ENCODE data around the gene SMARCC2.

The SMARCC2 gene

GRCh38 chr12:56146492-56147460 is 42.5 kb downstream of the SMARCC2 start:
- DNase-seq: no peak

GRCh38 chr12:56145217-56145616 is 44.1 kb downstream of the SMARCC2 start:
- no peak for DNase-seq

- no peak for DNase-seq
Measured at GRCh38 chr12:56143870-56144269, 45.4 kb downstream of the SMARCC2 start.

- DNase-seq: peak; percentile 28
Measured at GRCh38 chr12:56143217-56143616, 46.1 kb downstream of the SMARCC2 start.

GRCh38 chr12:56141946-56142784 is 47.1 kb downstream of the SMARCC2 start:
- no peak for DNase-seq

GRCh38 chr12:56137853-56138571 is 51.3 kb downstream of the SMARCC2 start:
- DNase-seq: no peak

GRCh38 chr12:56134897-56135296 is 54.4 kb downstream of the SMARCC2 start:
- DNase-seq: no peak

- DNase-seq: no peak
Measured at GRCh38 chr12:56130876-56131275, 58.4 kb downstream of the SMARCC2 start.

GRCh38 chr12:56129942-56130495 is 59.3 kb downstream of the SMARCC2 start:
- DNase-seq: no peak

- DNase-seq: peak; percentile 87
Measured at GRCh38 chr12:56129206-56129941, 59.9 kb downstream of the SMARCC2 start.

- DNase-seq: no peak
Measured at GRCh38 chr12:56128670-56129205, 60.5 kb downstream of the SMARCC2 start.

- DNase-seq: peak; percentile 100
Measured at GRCh38 chr12:56127888-56128669, 61.2 kb downstream of the SMARCC2 start, which contains the start of gene ESYT1. TSS of gene ESYT1 (plus strand) at chr12:56128267. CDS start at chr12:56128320, 53 bp downstream.

- DNase-seq: no peak
Measured at GRCh38 chr12:56127485-56127887, 61.8 kb downstream of the SMARCC2 start.

GRCh38 chr12:56126732-56127239 is 62.5 kb downstream of the SMARCC2 start:
- peak; percentile 24 for DNase-seq

- DNase-seq: no peak
Measured at GRCh38 chr12:56124133-56124532, 65.2 kb downstream of the SMARCC2 start.

- no peak for DNase-seq
Measured at GRCh38 chr12:56122637-56123036, 66.6 kb downstream of the SMARCC2 start.

GRCh38 chr12:56121204-56121870 is 67.9 kb downstream of the SMARCC2 start:
- DNase-seq: no peak

GRCh38 chr12:56120158-56120846 is 69.0 kb downstream of the SMARCC2 start:
- no peak for DNase-seq

GRCh38 chr12:56119361-56119796 is 69.9 kb downstream of the SMARCC2 start:
- peak; percentile 78 for DNase-seq
